Keratinocyte (primary cell): ENCODE measurements around the gene SLC29A1. TPM values are rescaled to one million over a fixed set of nuclear protein-coding genes. Genes with fewer than 3 reads are reported as not detected.
A peak's percentile ranks its signal among the peaks of the same experiment; 100 is the strongest.

Source experiments
- DNase-seq: peaks from one replicate; pipeline ENCODE4 v3.0.0-alpha.2; 2011; ENCODE audit warnings: low read depth, missing footprints, low spot score
- FAIRE-seq: peaks from 2 replicates; lab custom pipeline; 2011; peaks lifted over from hg19 to GRCh38; lab: Jason Lieb, UNC
- H2AFZ ChIP-seq: 2 replicates; pipeline ENCODE4 v1.6.0; 2012; ENCODE audit warnings: low read length, control low read depth, inconsistent platforms; ENCODE audit not compliant: control insufficient read depth
- H3K27ac ChIP-seq: 2 replicates; pipeline ENCODE4 v1.5.1; 2011; ENCODE audit warnings: low read length; ENCODE audit not compliant: control insufficient read depth, insufficient read depth
- H3K27me3 ChIP-seq: 3 replicates; pipeline ENCODE4 v1.6.0; 2011; ENCODE audit warnings: low read length; ENCODE audit not compliant: control insufficient read depth, insufficient read depth; ENCODE audit errors: extremely low read depth
- H3K36me3 ChIP-seq, 2 experiments: 2 replicates in 1 of 2; 3 replicates in 1 of 2; pipeline ENCODE4 v1.5.1; 2011; ENCODE audit warnings: low read length in 2 of 2, mild to moderate bottlenecking in 1 of 2; ENCODE audit not compliant: control insufficient read depth in 2 of 2, insufficient read depth in 2 of 2; ENCODE audit errors: extremely low read depth in 1 of 2
- H3K4me1 ChIP-seq: 3 replicates; pipeline ENCODE4 v1.5.1; 2011; ENCODE audit warnings: low read length; ENCODE audit not compliant: control insufficient read depth, insufficient read depth; ENCODE audit errors: extremely low read depth
- H3K4me2 ChIP-seq: 3 replicates; pipeline ENCODE4 v1.6.0; 2011; ENCODE audit warnings: low read depth, low read length; ENCODE audit not compliant: control insufficient read depth, insufficient read depth; ENCODE audit errors: extremely low read depth
- H3K4me3 ChIP-seq, 3 experiments: fragments of 200-600 bp in 1 of 3; sonication (generic) in 1 of 3; 2 replicates in 2 of 3; 3 replicates in 1 of 3; pipeline ENCODE4 v1.5.1; 2011 to 2016; ENCODE audit warnings: low read length in 3 of 3, mild to moderate bottlenecking in 3 of 3, control low read depth in 2 of 3, inconsistent platforms in 1 of 3, low read depth in 1 of 3, mixed read lengths in 1 of 3, mixed run types in 1 of 3, moderate library complexity in 1 of 3; ENCODE audit not compliant: control insufficient read depth in 2 of 3, insufficient read depth in 2 of 3; ENCODE audit errors: extremely low read depth in 1 of 3
- H3K79me2 ChIP-seq: 2 replicates; pipeline ENCODE4 v1.6.0; 2012; ENCODE audit warnings: low read length; ENCODE audit not compliant: control insufficient read depth, insufficient read depth
- H3K9ac ChIP-seq: 3 replicates; pipeline ENCODE4 v1.6.0; 2011; ENCODE audit warnings: low read length; ENCODE audit not compliant: control insufficient read depth, insufficient read depth; ENCODE audit errors: extremely low read depth
- H3K9me1 ChIP-seq: 3 replicates; pipeline ENCODE4 v1.6.0; 2011; ENCODE audit warnings: low read length; ENCODE audit not compliant: control insufficient read depth, insufficient read depth; ENCODE audit errors: extremely low read depth
- H3K9me3 ChIP-seq: 2 replicates; pipeline ENCODE4 v1.5.1; 2012; ENCODE audit warnings: low read depth, low read length; ENCODE audit not compliant: control insufficient read depth
- H4K20me1 ChIP-seq: 3 replicates; pipeline ENCODE4 v1.6.0; 2011; ENCODE audit warnings: low read length; ENCODE audit not compliant: control insufficient read depth, insufficient read depth; ENCODE audit errors: extremely low read depth
- EZH2 ChIP-seq: IDR thresholded peaks from one replicate; pipeline ENCODE4 v1.6.1; 2012; ENCODE audit warnings: inconsistent platforms, mild to moderate bottlenecking, low read length, moderate library complexity
- dilution Hi-C: fragments of 300-500 bp; cut with MboI; formaldehyde crosslinking; loops from one replicate; pipeline ENCODE4 v1.7.0; 2020; ENCODE audit warnings: low sequenced_read_pairs; ENCODE audit not compliant: extremely low pct_ligation_motif_present
- polyA plus RNA-seq, 5 experiments: library from polyadenylated mRNA; depleted of rRNA in 3 of 5; stranded (reverse) in 3 of 5; stranded (forward) in 1 of 5; unstranded in 1 of 5; fragments of >200 nt; gene quantifications; 1 replicate in 1 of 5; 2 replicates in 3 of 5; 3 replicates in 1 of 5; pipeline versions ENCODE4 v1.2.1 to v1.2.3, GENCODE V29; 2011 to 2012; ENCODE audit warnings: missing spikeins in 2 of 5, low read depth in 1 of 5, low replicate concordance in 1 of 5
- TF ChIP-seq, protein P1 (sequence below), 3 experiments: IDR thresholded peaks in 1 of 3; conservative IDR thresholded peaks in 1 of 3; optimal IDR thresholded peaks in 1 of 3; 2 replicates in 2 of 3; 3 replicates in 1 of 3; pipeline versions ENCODE3 to v1.5.1; 2011; ENCODE audit warnings: low read length in 3 of 3, mild to moderate bottlenecking in 3 of 3, moderate library complexity in 2 of 3, control low read depth in 1 of 3, inconsistent platforms in 1 of 3; ENCODE audit not compliant: insufficient read depth in 2 of 3; ENCODE audit errors: extremely low read depth in 1 of 3

SLC29A1 gene
- polyA plus RNA-seq, 1 donor (not counting 4 experiments of a cell fraction or from before 2014, with no cell fraction given), result 51.0 TPM

DNA sequence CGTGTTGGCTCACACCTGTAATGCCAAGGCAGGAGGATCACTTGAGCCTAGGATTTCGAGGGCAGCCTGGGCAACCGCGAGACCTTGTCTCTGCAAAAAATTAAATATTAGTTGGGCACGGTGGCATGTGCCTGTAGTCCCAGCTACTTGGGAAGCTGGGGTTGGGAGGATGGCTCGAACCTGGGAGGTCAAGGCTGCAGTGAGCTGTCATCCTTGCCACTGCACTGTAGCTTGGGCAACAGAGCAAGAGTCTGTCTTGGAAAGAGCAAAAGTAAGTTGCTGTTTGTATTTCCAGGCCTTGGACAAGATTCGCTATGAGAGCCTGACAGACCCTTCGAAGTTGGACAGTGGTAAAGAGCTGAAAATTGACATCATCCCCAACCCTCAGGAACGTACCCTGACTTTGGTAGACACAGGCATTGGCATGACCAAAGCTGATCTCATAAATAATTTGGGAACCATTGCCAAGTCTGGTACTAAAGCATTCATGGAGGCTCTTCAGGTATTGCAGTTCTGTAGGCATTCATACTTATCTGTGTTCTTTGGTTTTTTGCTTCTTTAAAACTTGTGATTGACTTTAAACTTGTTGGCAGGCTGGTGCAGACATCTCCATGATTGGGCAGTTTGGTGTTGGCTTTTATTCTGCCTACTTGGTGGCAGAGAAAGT is 25.8 kb downstream of the SLC29A1 start:
- peaks cover 19% of the 10 kb centered on the region for H3K4me1 ChIP-seq
- no peaks in the 10 kb centered on the region for H3K27me3 ChIP-seq
- H2AFZ ChIP-seq, result no peak overlapping the region
- peak overlapping the region; percentile 97 to 100 (median 99) for H3K4me3 ChIP-seq
- peaks cover 5% of the 10 kb centered on the region for H3K9me1 ChIP-seq
- peaks cover 62% of the 10 kb centered on the region for H4K20me1 ChIP-seq
- DNase-seq (no peak), FAIRE-seq (no peak)
- TF ChIP-seq, protein P1, sequence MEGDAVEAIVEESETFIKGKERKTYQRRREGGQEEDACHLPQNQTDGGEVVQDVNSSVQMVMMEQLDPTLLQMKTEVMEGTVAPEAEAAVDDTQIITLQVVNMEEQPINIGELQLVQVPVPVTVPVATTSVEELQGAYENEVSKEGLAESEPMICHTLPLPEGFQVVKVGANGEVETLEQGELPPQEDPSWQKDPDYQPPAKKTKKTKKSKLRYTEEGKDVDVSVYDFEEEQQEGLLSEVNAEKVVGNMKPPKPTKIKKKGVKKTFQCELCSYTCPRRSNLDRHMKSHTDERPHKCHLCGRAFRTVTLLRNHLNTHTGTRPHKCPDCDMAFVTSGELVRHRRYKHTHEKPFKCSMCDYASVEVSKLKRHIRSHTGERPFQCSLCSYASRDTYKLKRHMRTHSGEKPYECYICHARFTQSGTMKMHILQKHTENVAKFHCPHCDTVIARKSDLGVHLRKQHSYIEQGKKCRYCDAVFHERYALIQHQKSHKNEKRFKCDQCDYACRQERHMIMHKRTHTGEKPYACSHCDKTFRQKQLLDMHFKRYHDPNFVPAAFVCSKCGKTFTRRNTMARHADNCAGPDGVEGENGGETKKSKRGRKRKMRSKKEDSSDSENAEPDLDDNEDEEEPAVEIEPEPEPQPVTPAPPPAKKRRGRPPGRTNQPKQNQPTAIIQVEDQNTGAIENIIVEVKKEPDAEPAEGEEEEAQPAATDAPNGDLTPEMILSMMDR (optimal IDR thresholded peaks at IDR 0.05 in 1 of 3, IDR thresholded peaks at IDR 0.05 in 1 of 3, conservative IDR thresholded peaks at IDR 0.05 in 1 of 3; ENCODE audit: extremely low read depth in 1 of 3, insufficient read depth in 2 of 3, low read length in 3 of 3), result no peak
- no peak for TF ChIP-seq EZH2
- H3K9me3 ChIP-seq, result no peaks in the 10 kb centered on the region
- H3K4me2 ChIP-seq, result peak overlapping the region; percentile 96
- peaks cover 56% of the 10 kb centered on the region for H3K79me2 ChIP-seq
- dilution Hi-C loops, result no loop called here
- H3K9ac ChIP-seq, result peak overlapping the region; percentile 100
- H3K27ac ChIP-seq, result peak overlapping the region; percentile 93
- peaks cover 41 to 50% of the 10 kb centered on the region in 2 experiments for H3K36me3 ChIP-seq

DNA sequence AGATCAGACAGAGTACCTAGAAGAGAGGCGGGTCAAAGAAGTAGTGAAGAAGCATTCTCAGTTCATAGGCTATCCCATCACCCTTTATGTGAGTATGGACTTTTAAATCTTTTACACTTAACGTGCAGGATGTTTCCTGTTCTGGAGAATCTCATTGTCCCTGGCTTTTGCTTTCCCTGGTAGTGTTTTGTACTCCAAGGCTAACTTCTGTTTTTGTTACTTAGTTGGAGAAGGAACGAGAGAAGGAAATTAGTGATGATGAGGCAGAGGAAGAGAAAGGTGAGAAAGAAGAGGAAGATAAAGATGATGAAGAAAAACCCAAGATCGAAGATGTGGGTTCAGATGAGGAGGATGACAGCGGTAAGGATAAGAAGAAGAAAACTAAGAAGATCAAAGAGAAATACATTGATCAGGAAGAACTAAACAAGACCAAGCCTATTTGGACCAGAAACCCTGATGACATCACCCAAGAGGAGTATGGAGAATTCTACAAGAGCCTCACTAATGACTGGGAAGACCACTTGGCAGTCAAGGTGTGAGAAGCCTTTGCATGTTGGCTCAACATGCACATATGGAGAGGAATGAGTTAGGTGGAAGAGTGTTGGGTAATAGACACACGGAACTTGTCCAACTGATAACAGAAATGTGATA is 26.8 kb downstream of the SLC29A1 start:
- H4K20me1 ChIP-seq, result peaks cover 72% of the 10 kb centered on the region
- dilution Hi-C loops, result no loop called here
- H3K4me1 ChIP-seq, result peaks cover 23% of the 10 kb centered on the region

More for the DNA sequence above, 26.8 kb downstream of the SLC29A1 start:
- Histone ChIP-seq H3K4me2 (peak overlapping the region; percentile 2), H3K4me3 (no peak overlapping the region), H3K36me3 (peaks cover 48 to 59% of the 10 kb centered on the region in 2 experiments), H3K79me2 (peaks cover 59% of the 10 kb centered on the region), H3K27ac (no peak overlapping the region), H3K27me3 (no peaks in the 10 kb centered on the region), H2AFZ (no peak overlapping the region), H3K9ac (no peak overlapping the region), H3K9me1 (peaks cover 5% of the 10 kb centered on the region), H3K9me3 (no peaks in the 10 kb centered on the region)
- FAIRE-seq (no peak), DNase-seq (no peak)
- TF ChIP-seq, protein P1 (optimal IDR thresholded peaks at IDR 0.05 in 1 of 3, IDR thresholded peaks at IDR 0.05 in 1 of 3, conservative IDR thresholded peaks at IDR 0.05 in 1 of 3; ENCODE audit: extremely low read depth in 1 of 3, insufficient read depth in 2 of 3, low read length in 3 of 3), result no peak
- TF ChIP-seq EZH2, result no peak
